WTC11 (cell line): ENCODE data around the gene GNL3. TPM values are rescaled to one million over a fixed set of nuclear protein-coding genes. Genes with fewer than 3 reads are reported as not detected.

ENCODE experiments used
- ATAC-seq: fragments of 200-7000 bp; cut with Tn5 transposase; 2 replicates; pipeline ENCODE4 v1.10.0; 2021; ENCODE audit warnings: mild to moderate bottlenecking, moderate library complexity
- CTCF ChIA-PET: fragments of 300-600 bp; sonication (Branson Sonifier 250); formaldehyde crosslinking; loops from one replicate; lab custom pipeline; 2021; ENCODE audit warnings: antibody characterized with exemption; lab: Charles Lee
- POLR2A ChIA-PET: fragments of 350-600 bp; sonication (Branson Sonifier 250); formaldehyde crosslinking; loops from one replicate; lab custom pipeline; 2021; ENCODE audit warnings: antibody characterized with exemption; lab: Charles Lee
- DNase-seq: peaks from one replicate; pipeline ENCODE4 v3.0.0; 2021; ENCODE audit warnings: low spot score
- H3K27ac Mint-ChIP-seq: 2 replicates; pipeline ENCODE4 v1.8.0; 2021; ENCODE audit warnings: mixed read lengths
- H3K27me3 Mint-ChIP-seq: 2 replicates; pipeline ENCODE4 v1.8.0; 2021; ENCODE audit warnings: low read depth, mild to moderate bottlenecking, moderate library complexity, mixed read lengths
- H3K36me3 Mint-ChIP-seq: 2 replicates; pipeline ENCODE4 v1.8.0; 2021; ENCODE audit warnings: mixed read lengths
- H3K4me1 Mint-ChIP-seq: 2 replicates; pipeline ENCODE4 v1.8.0; 2022; ENCODE audit warnings: mixed read lengths
- H3K4me3 Mint-ChIP-seq: 2 replicates; pipeline ENCODE4 v1.8.0; 2021; ENCODE audit warnings: mild to moderate bottlenecking, moderate library complexity, mixed read lengths
- H3K9me3 Mint-ChIP-seq: 2 replicates; pipeline ENCODE4 v1.8.0; 2021; ENCODE audit warnings: mixed read lengths
- CBFB ChIP-seq: sonication (generic); formaldehyde crosslinking; IDR thresholded peaks from 2 replicates; pipeline ENCODE4 v1.8.1; 2022; ENCODE audit warnings: mild to moderate bottlenecking, low read depth, missing genetic modification reagents
- ELF4 ChIP-seq: sonication (generic); formaldehyde crosslinking; IDR thresholded peaks from 2 replicates; pipeline ENCODE4 v1.8.1; 2022; ENCODE audit warnings: low read depth, mild to moderate bottlenecking, moderate library complexity, missing genetic modification reagents
- ETV6 ChIP-seq: sonication (generic); formaldehyde crosslinking; IDR thresholded peaks from 2 replicates; pipeline ENCODE4 v1.8.1; 2022; ENCODE audit warnings: mild to moderate bottlenecking, missing genetic modification reagents
- GTF2I ChIP-seq: fragments of 250-450 bp; sonication (Bioruptor Pico); conservative IDR thresholded peaks from 2 replicates; pipeline ENCODE4 v1.4.0; 2021; ENCODE audit warnings: mild to moderate bottlenecking
- HMGA2 ChIP-seq: fragments of 250-450 bp; sonication (Bioruptor Pico); IDR thresholded peaks from 2 replicates; pipeline ENCODE4 v1.4.0; 2021; ENCODE audit warnings: mild to moderate bottlenecking, moderate library complexity
- NFATC4 ChIP-seq: fragments of 250-450 bp; sonication (Bioruptor Pico); IDR thresholded peaks from 2 replicates; pipeline ENCODE4 v1.9.0; 2021; ENCODE audit warnings: mild to moderate bottlenecking
- NFYB ChIP-seq: sonication (generic); formaldehyde crosslinking; conservative IDR thresholded peaks from 2 replicates; pipeline ENCODE4 v1.8.0; 2022; ENCODE audit warnings: low read depth, missing genetic modification reagents
- SOX15 ChIP-seq: fragments of 250-450 bp; sonication (Bioruptor Pico); IDR thresholded peaks from 2 replicates; pipeline ENCODE4 v1.9.0; 2021; ENCODE audit warnings: mild to moderate bottlenecking
- SP1 ChIP-seq: sonication (generic); formaldehyde crosslinking; conservative IDR thresholded peaks from 2 replicates; pipeline ENCODE4 v1.8.1; 2022; ENCODE audit warnings: missing genetic modification reagents
- TCF7 ChIP-seq: sonication (generic); formaldehyde crosslinking; IDR thresholded peaks from 2 replicates; pipeline ENCODE4 v1.8.0; 2022; ENCODE audit warnings: mild to moderate bottlenecking, low read depth, missing genetic modification reagents, moderate library complexity
- TEAD1 ChIP-seq: sonication (generic); formaldehyde crosslinking; IDR thresholded peaks from 2 replicates; pipeline ENCODE4 v1.8.0; 2022; ENCODE audit warnings: mild to moderate bottlenecking, missing genetic modification reagents
- ZNF219 ChIP-seq: sonication (generic); formaldehyde crosslinking; IDR thresholded peaks from 2 replicates; pipeline ENCODE4 v1.8.0; 2023; ENCODE audit warnings: missing genetic modification reagents, mild to moderate bottlenecking, borderline replicate concordance
- ZNF396 ChIP-seq: fragments of 250-450 bp; sonication (Bioruptor Pico); IDR thresholded peaks from 2 replicates; pipeline ENCODE4 v1.8.0; 2021; ENCODE audit warnings: mild to moderate bottlenecking, moderate library complexity, borderline replicate concordance
- ZNF423 ChIP-seq: fragments of 250-450 bp; sonication (Bioruptor Pico); IDR thresholded peaks from 2 replicates; pipeline ENCODE4 v2.1.2; 2022; ENCODE audit warnings: mild to moderate bottlenecking, moderate library complexity
- total RNA-seq: library from RNA; stranded (reverse); gene quantifications from 3 replicates; pipeline ENCODE4 v1.2.3, GENCODE V29; 2021
- TF ChIP-seq, protein P1 (sequence below): fragments of 250-450 bp; sonication (Bioruptor Pico); IDR thresholded peaks from 2 replicates; pipeline ENCODE4 v1.9.0; 2021; ENCODE audit warnings: moderate library complexity, mild to moderate bottlenecking, inconsistent platforms, borderline replicate concordance
- TF ChIP-seq, protein P2 (sequence below): sonication (generic); formaldehyde crosslinking; IDR thresholded peaks from 2 replicates; pipeline ENCODE4 v1.8.0; 2023; ENCODE audit warnings: missing genetic modification reagents, mild to moderate bottlenecking, borderline replicate concordance
- TF ChIP-seq, protein P3 (sequence below): fragments of 200-600 bp; IDR thresholded peaks from 2 replicates; pipeline ENCODE4 v1.8.0; 2022; ENCODE audit warnings: antibody characterized with exemption
- TF ChIP-seq, protein P4 (sequence below): fragments of 250-450 bp; sonication (Bioruptor Pico); IDR thresholded peaks from 2 replicates; pipeline ENCODE4 v1.9.0; 2021; ENCODE audit warnings: mild to moderate bottlenecking
- TF ChIP-seq, protein P5 (sequence below): sonication (generic); formaldehyde crosslinking; IDR thresholded peaks from 2 replicates; pipeline ENCODE4 v1.8.1; 2023; ENCODE audit warnings: mild to moderate bottlenecking, missing genetic modification reagents, moderate library complexity
- TF ChIP-seq, protein P6 (sequence below): fragments of 250-450 bp; sonication (Bioruptor Pico); IDR thresholded peaks from 2 replicates; pipeline ENCODE4 v1.9.0; 2021; ENCODE audit warnings: mild to moderate bottlenecking

The GNL3 gene
- total RNA-seq, 1 experiment from 2014 or later: 180 TPM

DNA sequence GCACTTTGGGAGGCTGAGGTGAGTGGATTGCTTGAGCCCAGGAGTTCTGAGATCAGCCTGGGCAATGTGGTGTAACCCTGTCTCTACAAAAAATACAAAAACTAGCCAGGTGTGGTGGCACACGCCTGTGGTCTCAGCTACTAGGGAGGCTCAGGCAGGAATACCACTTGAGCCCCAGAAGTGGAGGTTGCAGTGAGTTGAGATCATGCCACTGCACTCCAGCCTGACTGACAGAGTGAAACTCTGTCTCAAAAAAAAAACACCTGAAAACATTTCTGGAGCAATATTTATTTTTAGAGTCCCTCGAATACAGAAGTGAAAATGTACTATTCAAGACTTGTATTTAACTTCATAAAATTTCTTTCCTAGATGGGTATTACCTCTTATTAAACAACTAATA, 24.7 kb downstream of the GNL3 start:
- Mint-ChIP-seq H3K4me3 (no peak overlapping the region), H3K27ac (no peak overlapping the region), H3K36me3 (peaks cover 19% of the 10 kb centered on the region), H3K9me3 (no peaks in the 10 kb centered on the region), H3K27me3 (no peaks in the 10 kb centered on the region), H3K4me1 (peaks cover 9% of the 10 kb centered on the region)
- ATAC-seq (no peak), DNase-seq (no peak)
- TF ChIP-seq ELF4 (CRISPR knock-in tag) (no peak), GTF2I (no peak), CBFB (CRISPR knock-in tag) (no peak), NFYB (CRISPR knock-in tag) (no peak), ZNF396 (CRISPR knock-in tag) (no peak), SP1 (CRISPR knock-in tag) (no peak), ZNF423 (CRISPR knock-in tag) (no peak), NFATC4 (CRISPR knock-in tag) (no peak), TEAD1 (CRISPR knock-in tag) (no peak), HMGA2 (CRISPR knock-in tag) (no peak), SOX15 (CRISPR knock-in tag) (no peak), TCF7 (CRISPR knock-in tag) (no peak), ZNF219 (no peak), ETV6 (CRISPR knock-in tag) (no peak)
- TF ChIP-seq, protein P1, sequence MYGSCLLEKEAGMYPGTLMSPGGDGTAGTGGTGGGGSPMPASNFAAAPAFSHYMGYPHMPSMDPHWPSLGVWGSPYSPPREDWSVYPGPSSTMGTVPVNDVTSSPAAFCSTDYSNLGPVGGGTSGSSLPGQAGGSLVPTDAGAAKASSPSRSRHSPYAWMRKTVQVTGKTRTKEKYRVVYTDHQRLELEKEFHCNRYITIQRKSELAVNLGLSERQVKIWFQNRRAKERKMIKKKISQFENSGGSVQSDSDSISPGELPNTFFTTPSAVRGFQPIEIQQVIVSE (CRISPR knock-in tag): no peak
- TF ChIP-seq, protein P2, sequence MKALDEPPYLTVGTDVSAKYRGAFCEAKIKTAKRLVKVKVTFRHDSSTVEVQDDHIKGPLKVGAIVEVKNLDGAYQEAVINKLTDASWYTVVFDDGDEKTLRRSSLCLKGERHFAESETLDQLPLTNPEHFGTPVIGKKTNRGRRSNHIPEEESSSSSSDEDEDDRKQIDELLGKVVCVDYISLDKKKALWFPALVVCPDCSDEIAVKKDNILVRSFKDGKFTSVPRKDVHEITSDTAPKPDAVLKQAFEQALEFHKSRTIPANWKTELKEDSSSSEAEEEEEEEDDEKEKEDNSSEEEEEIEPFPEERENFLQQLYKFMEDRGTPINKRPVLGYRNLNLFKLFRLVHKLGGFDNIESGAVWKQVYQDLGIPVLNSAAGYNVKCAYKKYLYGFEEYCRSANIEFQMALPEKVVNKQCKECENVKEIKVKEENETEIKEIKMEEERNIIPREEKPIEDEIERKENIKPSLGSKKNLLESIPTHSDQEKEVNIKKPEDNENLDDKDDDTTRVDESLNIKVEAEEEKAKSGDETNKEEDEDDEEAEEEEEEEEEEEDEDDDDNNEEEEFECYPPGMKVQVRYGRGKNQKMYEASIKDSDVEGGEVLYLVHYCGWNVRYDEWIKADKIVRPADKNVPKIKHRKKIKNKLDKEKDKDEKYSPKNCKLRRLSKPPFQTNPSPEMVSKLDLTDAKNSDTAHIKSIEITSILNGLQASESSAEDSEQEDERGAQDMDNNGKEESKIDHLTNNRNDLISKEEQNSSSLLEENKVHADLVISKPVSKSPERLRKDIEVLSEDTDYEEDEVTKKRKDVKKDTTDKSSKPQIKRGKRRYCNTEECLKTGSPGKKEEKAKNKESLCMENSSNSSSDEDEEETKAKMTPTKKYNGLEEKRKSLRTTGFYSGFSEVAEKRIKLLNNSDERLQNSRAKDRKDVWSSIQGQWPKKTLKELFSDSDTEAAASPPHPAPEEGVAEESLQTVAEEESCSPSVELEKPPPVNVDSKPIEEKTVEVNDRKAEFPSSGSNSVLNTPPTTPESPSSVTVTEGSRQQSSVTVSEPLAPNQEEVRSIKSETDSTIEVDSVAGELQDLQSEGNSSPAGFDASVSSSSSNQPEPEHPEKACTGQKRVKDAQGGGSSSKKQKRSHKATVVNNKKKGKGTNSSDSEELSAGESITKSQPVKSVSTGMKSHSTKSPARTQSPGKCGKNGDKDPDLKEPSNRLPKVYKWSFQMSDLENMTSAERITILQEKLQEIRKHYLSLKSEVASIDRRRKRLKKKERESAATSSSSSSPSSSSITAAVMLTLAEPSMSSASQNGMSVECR (CRISPR knock-in tag): no peak
- TF ChIP-seq, protein P3, sequence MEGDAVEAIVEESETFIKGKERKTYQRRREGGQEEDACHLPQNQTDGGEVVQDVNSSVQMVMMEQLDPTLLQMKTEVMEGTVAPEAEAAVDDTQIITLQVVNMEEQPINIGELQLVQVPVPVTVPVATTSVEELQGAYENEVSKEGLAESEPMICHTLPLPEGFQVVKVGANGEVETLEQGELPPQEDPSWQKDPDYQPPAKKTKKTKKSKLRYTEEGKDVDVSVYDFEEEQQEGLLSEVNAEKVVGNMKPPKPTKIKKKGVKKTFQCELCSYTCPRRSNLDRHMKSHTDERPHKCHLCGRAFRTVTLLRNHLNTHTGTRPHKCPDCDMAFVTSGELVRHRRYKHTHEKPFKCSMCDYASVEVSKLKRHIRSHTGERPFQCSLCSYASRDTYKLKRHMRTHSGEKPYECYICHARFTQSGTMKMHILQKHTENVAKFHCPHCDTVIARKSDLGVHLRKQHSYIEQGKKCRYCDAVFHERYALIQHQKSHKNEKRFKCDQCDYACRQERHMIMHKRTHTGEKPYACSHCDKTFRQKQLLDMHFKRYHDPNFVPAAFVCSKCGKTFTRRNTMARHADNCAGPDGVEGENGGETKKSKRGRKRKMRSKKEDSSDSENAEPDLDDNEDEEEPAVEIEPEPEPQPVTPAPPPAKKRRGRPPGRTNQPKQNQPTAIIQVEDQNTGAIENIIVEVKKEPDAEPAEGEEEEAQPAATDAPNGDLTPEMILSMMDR: no peak
- TF ChIP-seq, protein P4, sequence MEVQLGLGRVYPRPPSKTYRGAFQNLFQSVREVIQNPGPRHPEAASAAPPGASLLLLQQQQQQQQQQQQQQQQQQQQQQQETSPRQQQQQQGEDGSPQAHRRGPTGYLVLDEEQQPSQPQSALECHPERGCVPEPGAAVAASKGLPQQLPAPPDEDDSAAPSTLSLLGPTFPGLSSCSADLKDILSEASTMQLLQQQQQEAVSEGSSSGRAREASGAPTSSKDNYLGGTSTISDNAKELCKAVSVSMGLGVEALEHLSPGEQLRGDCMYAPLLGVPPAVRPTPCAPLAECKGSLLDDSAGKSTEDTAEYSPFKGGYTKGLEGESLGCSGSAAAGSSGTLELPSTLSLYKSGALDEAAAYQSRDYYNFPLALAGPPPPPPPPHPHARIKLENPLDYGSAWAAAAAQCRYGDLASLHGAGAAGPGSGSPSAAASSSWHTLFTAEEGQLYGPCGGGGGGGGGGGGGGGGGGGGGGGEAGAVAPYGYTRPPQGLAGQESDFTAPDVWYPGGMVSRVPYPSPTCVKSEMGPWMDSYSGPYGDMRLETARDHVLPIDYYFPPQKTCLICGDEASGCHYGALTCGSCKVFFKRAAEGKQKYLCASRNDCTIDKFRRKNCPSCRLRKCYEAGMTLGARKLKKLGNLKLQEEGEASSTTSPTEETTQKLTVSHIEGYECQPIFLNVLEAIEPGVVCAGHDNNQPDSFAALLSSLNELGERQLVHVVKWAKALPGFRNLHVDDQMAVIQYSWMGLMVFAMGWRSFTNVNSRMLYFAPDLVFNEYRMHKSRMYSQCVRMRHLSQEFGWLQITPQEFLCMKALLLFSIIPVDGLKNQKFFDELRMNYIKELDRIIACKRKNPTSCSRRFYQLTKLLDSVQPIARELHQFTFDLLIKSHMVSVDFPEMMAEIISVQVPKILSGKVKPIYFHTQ (CRISPR knock-in tag): no peak
- TF ChIP-seq, protein P5, sequence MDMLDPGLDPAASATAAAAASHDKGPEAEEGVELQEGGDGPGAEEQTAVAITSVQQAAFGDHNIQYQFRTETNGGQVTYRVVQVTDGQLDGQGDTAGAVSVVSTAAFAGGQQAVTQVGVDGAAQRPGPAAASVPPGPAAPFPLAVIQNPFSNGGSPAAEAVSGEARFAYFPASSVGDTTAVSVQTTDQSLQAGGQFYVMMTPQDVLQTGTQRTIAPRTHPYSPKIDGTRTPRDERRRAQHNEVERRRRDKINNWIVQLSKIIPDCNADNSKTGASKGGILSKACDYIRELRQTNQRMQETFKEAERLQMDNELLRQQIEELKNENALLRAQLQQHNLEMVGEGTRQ (CRISPR knock-in tag): no peak
- TF ChIP-seq, protein P6, sequence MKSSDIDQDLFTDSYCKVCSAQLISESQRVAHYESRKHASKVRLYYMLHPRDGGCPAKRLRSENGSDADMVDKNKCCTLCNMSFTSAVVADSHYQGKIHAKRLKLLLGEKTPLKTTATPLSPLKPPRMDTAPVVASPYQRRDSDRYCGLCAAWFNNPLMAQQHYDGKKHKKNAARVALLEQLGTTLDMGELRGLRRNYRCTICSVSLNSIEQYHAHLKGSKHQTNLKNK (CRISPR knock-in tag): no peak
- ChIA-PET CTCF (no interaction called here), POLR2A (interaction anchor here (0.6 kb wide), 1 partner anchor 351 kb away, joined by 5 read pairs; no protein-coding TSS in a partner anchor)
